ENCODE results near the gene NFIC.
"Not testable (repeated sequence)": the region's sequence is repeated elsewhere in the genome, so short reads cannot be mapped to it uniquely, and the experiment has no call there.

The NFIC gene

DNA sequence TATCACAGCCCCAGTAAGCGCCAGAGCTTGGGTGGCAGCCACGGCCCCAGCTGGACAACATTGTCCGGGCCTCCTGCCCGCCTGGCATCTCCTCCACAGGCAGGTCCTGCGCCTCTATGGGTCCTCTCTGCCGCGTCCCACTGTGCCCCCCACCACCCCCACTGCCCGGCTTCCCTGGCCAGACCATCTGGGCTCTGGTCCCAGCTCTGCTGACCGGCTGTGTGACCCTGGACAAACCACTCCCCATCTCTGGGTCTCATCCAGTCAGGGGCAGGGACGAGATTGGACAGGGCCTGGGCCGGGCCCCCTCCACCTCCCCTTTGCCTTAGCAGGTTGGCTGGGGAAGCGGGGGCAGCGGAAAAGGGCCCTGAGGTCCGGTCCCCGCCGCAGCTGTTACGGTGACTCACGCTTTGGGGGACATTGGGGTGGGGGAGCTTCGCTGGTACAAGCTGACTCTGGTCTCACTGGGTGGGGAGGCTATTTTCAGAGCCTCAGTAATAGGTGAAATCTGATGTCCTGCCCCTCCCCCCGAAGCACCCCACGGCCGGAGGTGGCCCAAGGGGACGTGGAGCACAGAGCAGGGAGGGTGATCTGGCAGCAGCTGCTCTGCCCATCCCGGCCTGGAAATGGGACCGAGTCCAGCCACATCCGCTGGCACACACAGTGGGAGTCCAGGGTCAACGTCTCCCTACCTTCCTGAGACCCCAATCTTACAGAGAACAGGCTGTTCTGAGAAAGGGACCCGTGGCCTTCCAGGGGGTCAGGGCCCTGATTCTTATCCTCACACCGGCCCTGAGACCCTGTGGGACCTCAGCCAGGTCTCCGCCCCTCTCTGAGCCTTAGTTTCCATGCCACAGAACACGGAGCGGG, 9.1 kb downstream of the NFIC start:
- no peak for DNase-seq

- DNase-seq, result not testable (repeated sequence)
Observed at GRCh38 chr19:3376091-3376455, 9.7 kb downstream of the NFIC start.

GRCh38 chr19:3378352-3379150, 12.2 kb downstream of the NFIC start:
- no peak for DNase-seq

DNA sequence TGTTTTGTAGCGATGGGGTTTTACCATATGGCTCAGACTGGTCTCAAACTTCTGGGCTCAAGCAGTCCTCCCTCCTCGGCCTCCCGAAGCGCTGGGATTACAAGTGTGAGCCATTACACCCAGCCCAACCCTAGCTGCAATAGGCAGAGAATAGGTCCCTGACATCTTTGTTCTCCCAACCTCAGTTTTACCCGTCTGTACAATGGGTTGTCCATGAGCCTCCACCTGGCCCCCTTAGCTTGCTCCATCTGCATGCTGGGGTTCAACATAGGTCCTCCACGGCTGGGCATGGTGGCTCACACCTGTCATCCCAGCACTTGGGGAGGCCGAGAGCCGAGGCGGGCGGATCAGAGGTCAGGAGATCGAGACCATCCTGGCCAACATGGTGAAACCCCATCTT, 14.4 kb downstream of the NFIC start:
- DNase-seq, result no peak

GRCh38 chr19:3381701-3382372, 15.5 kb downstream of the NFIC start:
- DNase-seq, result no peak

GRCh38 chr19:3382460-3383100, 16.2 kb downstream of the NFIC start:
- no peak for DNase-seq

DNA sequence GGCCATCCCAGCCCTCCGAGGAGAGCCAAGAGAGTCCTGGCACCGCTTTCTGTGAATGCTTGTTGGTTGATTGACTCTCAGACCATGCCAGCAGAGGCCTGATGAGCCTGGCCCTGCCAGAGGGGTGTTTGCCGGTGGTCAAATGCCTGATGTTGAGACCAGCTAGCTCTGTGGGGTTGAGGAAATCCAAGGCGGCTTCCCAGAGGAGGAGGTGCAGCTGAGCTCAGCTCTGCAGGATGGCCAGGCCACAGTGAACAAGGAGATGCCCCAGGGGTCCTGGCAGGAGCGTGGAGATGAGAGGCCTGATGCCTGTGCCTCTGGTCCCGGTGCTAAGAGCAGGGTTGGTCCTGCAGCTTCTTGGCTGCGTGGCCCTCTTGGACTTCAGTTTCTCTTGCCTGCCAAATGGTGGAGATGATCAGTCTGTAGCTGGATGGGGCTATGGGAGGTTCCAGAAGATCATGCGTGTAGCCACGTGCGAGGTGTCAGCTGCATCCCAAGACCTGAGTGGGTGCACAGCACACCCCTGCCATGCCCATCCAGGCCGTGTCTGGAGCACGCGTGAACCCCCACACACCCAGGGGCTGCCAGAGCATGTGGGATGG, 16.8 kb downstream of the NFIC start:
- no peak for DNase-seq

DNA sequence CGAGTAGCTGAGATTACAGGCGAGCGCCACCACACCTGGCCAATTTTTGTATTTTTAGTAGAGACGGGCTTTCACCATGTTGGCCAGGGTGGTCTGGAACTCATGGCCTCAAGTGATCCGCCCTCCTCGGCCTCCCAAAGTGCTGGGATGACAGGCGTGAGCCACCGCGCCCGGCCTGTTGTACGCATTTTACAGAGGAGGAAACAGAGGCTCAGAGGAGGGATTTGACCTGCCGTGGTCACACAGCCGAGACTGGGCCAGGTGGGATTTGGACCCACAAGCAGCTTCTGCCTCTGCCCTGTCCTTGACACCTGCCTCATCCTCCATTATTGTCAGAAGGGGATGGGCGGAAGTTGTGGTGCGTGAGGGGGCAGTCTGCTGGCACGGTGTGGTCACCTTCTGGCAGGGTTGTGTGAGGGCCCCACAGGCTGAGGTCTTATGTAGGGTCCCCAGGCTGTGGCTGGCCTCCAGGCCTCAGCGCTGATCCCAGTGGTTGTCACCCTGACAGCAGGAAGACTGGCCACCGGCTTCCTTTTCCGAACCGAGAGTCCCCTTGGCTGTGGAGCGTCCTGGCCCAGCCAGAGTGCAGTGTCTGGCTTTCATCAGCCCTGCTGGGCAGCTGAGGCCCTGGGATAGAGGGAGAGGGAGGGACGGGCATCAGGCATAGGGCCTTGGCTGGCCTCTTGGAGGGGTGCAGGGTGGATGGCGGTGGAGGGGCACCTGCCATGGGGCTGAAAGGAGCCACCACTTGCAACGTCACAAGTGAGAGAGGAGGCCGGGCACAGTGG, 20.3 kb downstream of the NFIC start:
- DNase-seq, result no peak

DNA sequence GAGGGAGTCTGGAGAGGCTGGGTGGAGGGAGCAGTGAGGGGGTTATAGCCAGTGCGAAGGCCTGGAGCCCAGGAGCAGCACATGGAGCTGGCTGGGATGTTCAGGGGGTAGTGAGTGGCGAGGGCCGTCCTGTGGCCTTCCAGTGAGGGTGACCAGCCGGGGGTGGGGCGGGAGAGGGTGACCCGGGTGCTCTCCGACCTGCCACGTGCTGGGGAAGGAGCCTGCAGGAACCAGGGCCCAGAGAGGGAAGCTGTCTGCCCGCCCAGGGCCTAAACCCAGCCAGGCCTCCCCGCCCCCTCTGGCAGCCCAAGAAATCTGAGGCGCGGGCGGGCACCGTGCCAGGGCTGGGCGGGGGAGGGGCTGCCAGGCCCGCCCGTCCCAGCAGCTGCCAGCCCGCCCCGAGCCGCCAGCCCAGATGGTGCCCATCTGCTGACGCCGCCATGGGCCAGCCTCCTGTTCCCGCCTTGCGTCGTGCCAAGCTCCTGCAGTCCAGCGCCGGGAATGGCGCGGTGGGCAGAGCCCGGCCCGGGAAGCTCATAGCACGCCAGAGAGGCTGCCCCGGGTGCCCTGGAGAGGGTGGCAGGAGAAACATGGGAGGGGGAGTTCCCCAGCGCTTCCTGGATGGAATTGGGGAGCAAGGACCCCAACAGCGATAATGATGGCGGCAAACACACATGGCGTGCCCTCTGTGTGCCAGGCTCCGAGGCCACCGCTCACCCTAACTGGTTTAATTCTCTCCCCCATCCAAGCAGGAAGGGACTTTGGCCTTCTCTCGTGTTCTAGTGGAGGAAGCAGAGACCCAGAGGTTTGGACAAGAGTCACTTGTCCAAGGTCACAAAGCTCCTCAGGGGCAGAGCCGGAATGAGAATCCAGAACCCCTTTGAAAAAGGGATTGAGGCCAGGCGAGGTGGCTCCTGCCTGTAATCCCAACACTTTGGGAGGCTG, 21.5 kb downstream of the NFIC start:
- DNase-seq, result no peak

DNA sequence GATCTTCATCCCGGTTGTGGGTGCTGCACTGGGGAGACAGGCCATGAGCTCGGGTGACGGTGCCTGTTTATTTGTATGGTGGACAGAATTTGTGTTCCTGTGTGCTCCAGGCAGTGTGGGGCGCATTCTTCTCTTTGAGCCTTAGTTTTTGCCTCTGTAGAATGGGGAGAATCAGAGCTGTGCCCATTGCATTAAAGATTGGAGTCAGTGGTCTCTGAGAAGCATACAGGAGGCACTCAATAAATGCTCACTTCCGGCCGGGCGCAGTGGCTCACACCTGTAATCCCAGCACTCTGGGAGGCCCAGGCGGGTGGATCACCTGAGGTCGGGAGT, 23.0 kb downstream of the NFIC start:
- no peak for DNase-seq

DNA sequence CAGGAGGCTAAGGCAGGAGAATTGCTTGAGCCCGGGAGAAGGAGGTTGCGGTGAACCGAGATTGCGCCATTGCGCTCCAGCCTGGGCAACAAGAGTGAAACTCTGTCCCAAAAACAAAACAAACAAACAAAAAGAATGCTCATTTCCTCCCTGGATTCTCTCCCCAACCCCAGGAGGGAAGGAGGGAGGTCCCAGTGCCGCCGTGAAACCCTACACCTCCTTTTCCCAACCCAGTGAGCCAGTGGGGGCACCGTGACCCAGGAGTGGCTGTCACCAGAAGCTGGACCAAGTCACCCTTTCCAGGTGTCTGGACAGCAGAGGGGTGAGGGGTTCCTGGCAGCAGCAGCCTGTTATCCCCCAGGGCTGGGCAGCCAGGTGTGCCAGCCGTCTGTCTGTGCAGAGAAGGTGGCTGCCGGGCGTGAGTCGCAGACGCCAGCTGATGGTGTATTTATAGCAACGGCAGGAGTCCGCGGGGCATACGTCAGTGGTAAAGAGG, 23.5 kb downstream of the NFIC start:
- no peak for DNase-seq

- not testable (repeated sequence) for DNase-seq
Observed at GRCh38 chr19:3391911-3392310, 25.5 kb downstream of the NFIC start.

- DNase-seq, result no peak
Observed at GRCh38 chr19:3392480-3392879, 26.1 kb downstream of the NFIC start.

DNA sequence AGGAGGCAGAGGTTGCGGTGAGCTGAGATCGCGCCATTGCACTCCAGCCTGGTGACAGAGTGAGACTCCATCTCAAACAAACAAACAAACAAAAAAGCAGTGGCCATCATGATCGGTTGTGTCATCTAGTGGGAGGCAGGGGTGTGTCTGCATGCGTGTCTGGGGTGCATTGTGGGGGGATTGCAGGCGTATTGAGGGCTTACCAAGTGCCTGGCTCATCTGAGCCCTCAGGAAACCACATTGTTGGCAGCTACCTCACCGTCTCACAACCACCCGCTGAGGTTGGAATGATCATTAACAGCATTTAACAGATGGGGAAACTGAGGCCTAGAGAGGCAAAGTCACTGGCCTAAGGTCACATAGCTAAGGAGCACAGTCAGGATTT, 30.5 kb downstream of the NFIC start:
- DNase-seq, result no peak

- DNase-seq, result no peak
Observed at GRCh38 chr19:3397266-3398022, 31.1 kb downstream of the NFIC start.

DNA sequence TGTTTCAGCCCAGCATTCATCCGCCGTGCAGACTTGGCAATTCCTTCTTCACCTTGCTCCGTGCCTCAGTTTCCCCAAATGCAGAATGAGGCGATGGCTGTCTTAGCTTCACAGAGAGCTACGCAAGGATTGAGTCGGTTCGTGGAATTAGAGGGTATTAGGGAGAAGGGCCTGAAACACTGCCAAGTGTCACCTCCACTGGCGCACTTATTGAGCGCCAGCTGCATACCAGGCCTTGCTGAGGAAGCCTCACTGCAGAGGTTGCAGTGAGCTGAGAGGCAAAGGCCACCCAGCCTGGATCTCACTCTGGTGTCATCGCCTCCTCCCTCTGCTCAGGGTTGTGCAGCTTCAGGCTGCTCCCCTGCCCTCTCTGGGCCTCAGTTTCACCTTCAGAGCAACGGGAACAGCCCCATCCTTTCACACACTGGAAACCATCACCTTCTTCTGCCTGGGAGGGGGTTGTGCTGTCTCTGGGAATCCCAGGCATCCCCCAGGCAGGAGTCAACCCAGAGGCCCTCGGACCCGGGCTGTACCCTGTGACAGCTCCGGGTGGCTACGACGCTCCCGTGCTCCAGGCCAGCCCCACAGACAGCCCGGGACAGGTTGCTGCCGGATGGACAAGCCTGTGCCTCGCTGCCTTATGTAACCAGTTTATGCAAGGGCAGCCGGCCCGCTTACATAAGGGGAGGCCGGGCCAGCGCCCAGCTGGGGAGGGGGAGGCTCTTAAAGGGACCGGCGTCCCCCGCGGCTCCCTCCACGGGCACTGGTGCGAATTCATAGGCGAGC, 31.9 kb downstream of the NFIC start:
- no peak for DNase-seq

GRCh38 chr19:3398900-3399278, 32.5 kb downstream of the NFIC start:
- DNase-seq, result no peak

DNA sequence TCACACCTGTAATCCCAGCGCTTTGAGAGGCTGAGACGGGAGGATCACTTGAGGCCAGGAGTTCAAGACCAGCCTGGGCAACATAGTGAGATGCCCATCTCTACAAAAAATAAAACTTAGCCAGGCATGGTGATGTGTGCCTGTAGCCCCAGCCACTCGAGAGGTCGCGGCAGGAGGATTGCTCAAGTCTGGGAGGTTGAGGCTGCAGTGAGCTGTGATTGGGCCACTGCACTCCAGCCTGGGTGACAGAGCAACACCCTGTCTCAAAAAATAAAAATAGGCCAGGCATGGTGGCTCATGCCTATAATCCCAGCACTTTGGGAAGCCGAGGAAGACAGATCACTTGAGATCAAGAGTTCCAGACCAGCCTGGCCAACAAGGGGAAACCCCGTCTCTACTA, 32.9 kb downstream of the NFIC start:
- DNase-seq, result not testable (repeated sequence)

All from CD4-positive, alpha-beta T cell treated with Interleukin-17A for 1 hour (primary cell).